Right lung (tissue), 10 donors: ENCODE measurements around the gene TYK2. TPM values are rescaled to one million over a fixed set of nuclear protein-coding genes. Genes with fewer than 3 reads are reported as not detected.

Experiments used
- DNase-seq, 2 donors: peaks; one replicate each; pipeline ENCODE4 v3.0.0-alpha.2; 2013
- long read RNA-seq, 8 donors: transcript quantifications; one replicate each; lab custom pipeline, GENCODE V29; 2026
- polyA plus RNA-seq, 5 donors: library from polyadenylated mRNA; unstranded; fragments of 120-200 nt; gene quantifications; one replicate each; pipeline versions ENCODE4 v1.2.1 to v1.2.3, GENCODE V29; 2013; ENCODE audit warnings: inconsistent platforms in 1 of 5, low replicate concordance in 1 of 5; ENCODE audit not compliant: insufficient read length in 5 of 5, insufficient read depth in 1 of 5

Gene TYK2
- polyA plus RNA-seq: 100 to 1,000 TPM; 112 to 162 (median 149) TPM
- long read RNA-seq, donor 1, full-length matches to known transcripts: 31 of 38 reads
- long read RNA-seq, donor 1, partial matches to known transcripts: 7 of 38 reads
- long read RNA-seq, donor 1, other reads (novel, unspliced or antisense): 0 of 38 reads
- long read RNA-seq, donor 2, full-length matches to known transcripts: 30 of 30 reads
- long read RNA-seq, donor 2, partial matches to known transcripts: 0 of 30 reads
- long read RNA-seq, donor 2, other reads (novel, unspliced or antisense): 0 of 30 reads
- long read RNA-seq, donor 3, transcript TYK2-203 (2 exons, 350 nt): major isoform, 26 of 27 reads
- long read RNA-seq, donor 3, partial matches to known transcripts: 0 of 27 reads
- long read RNA-seq, donor 3, other reads (novel, unspliced or antisense): 0 of 27 reads
- long read RNA-seq, donor 4, transcript TYK2-203 (2 exons, 350 nt): major isoform, 16 of 17 reads
- long read RNA-seq, donor 4, partial matches to known transcripts: 0 of 17 reads
- long read RNA-seq, donor 4, other reads (novel, unspliced or antisense): 0 of 17 reads
- long read RNA-seq, donor 5, transcript TYK2-203 (2 exons, 350 nt): major isoform, 21 of 49 reads
- long read RNA-seq, donor 5, partial matches to known transcripts: 27 of 49 reads
- long read RNA-seq, donor 5, other reads (novel, unspliced or antisense): 0 of 49 reads
- long read RNA-seq, donor 6, full-length matches to known transcripts: 32 of 54 reads
- long read RNA-seq, donor 6, partial matches to known transcripts: 22 of 54 reads
- long read RNA-seq, donor 6, other reads (novel, unspliced or antisense): 0 of 54 reads
- long read RNA-seq, donor 7, full-length matches to known transcripts: 20 of 57 reads
- long read RNA-seq, donor 7, partial matches to known transcripts: 37 of 57 reads
- long read RNA-seq, donor 7, other reads (novel, unspliced or antisense): 0 of 57 reads
- long read RNA-seq, donor 8, partial matches to known transcripts: 0 of 3 reads
- long read RNA-seq, donor 8, other reads (novel, unspliced or antisense): 0 of 3 reads

- DNase-seq: peak; percentile 99
These were observed at the start of gene TYK2 for GRCh38 chr19:10380313-10381102. TSS of gene TYK2 (minus strand) at chr19:10380572. CDS start at chr19:10378406, 2,166 bp downstream.

- DNase-seq: no peak
These were observed 48.6 kb upstream of the TYK2 start for GRCh38 chr19:10428996-10429381.

- DNase-seq: no peak
These were observed 46.8 kb upstream of the TYK2 start for GRCh38 chr19:10427169-10427568.

GRCh38 chr19:10424011-10424637 lies 43.8 kb upstream of the TYK2 start:
- peak in 1 of 2 donors; percentile 62 for DNase-seq

GRCh38 chr19:10422846-10423245 lies 42.5 kb upstream of the TYK2 start:
- DNase-seq: no peak

GRCh38 chr19:10422046-10422461 lies 41.7 kb upstream of the TYK2 start:
- DNase-seq: no peak

- no peak for DNase-seq
These were observed 41.1 kb upstream of the TYK2 start for GRCh38 chr19:10421240-10422045.

GRCh38 chr19:10420444-10421239 lies 40.3 kb upstream of the TYK2 start, which contains the start of gene PDE4A:
TSS of gene PDE4A (plus strand) at chr19:10420538. CDS start at chr19:10420765, 227 bp downstream.
- no peak for DNase-seq

- no peak for DNase-seq
These were observed 39.5 kb upstream of the TYK2 start for GRCh38 chr19:10419646-10420443.

- DNase-seq: no peak
These were observed 38.9 kb upstream of the TYK2 start for GRCh38 chr19:10419200-10419645.

GRCh38 chr19:10418485-10419199 lies 38.3 kb upstream of the TYK2 start:
- no peak for DNase-seq

GRCh38 chr19:10418235-10418484 lies 37.8 kb upstream of the TYK2 start:
- DNase-seq: no peak

- no peak for DNase-seq
These were observed 37.3 kb upstream of the TYK2 start for GRCh38 chr19:10417541-10418234.

GRCh38 chr19:10416380-10417257 lies 36.2 kb upstream of the TYK2 start:
- DNase-seq: peak; percentile 63 to 66

GRCh38 chr19:10416083-10416379 lies 35.7 kb upstream of the TYK2 start:
- no peak for DNase-seq
